SJCRH30 (cell line): ENCODE data around the gene C5orf34. TPM values are rescaled to one million over a fixed set of nuclear protein-coding genes. Genes with fewer than 3 reads are reported as not detected.
"Not testable (repeated sequence)": the region's sequence is repeated elsewhere in the genome, so short reads cannot be mapped to it uniquely, and the experiment has no call there.

Experiments
- DNase-seq, 2 experiments: peaks; one replicate each; pipeline ENCODE4 v3.0.0-alpha.2; 2015 to 2020
- H3K27ac ChIP-seq: fragments of 250-450 bp; sonication (Bioruptor Pico); 2 replicates; pipeline ENCODE4 v1.5.1; 2020; ENCODE audit warnings: mild to moderate bottlenecking, moderate library complexity
- H3K27me3 ChIP-seq: fragments of 250-450 bp; sonication (Bioruptor Pico); 2 replicates; pipeline ENCODE4 v1.5.1; 2020; ENCODE audit warnings: mild to moderate bottlenecking, moderate library complexity
- H3K36me3 ChIP-seq: fragments of 250-450 bp; sonication (Bioruptor Pico); 2 replicates; pipeline ENCODE4 v1.5.1; 2020; ENCODE audit warnings: mild to moderate bottlenecking, moderate library complexity
- H3K4me1 ChIP-seq: fragments of 250-450 bp; sonication (Bioruptor Pico); 2 replicates; pipeline ENCODE4 v1.5.1; 2020; ENCODE audit warnings: mild to moderate bottlenecking, moderate library complexity
- H3K4me3 ChIP-seq: fragments of 250-450 bp; sonication (Bioruptor Pico); 2 replicates; pipeline ENCODE4 v1.5.1; 2020; ENCODE audit warnings: mild to moderate bottlenecking, moderate library complexity
- H3K9me3 ChIP-seq: fragments of 250-450 bp; sonication (Bioruptor Pico); replicated peaks from 2 replicates; pipeline ENCODE4 v1.5.1; 2020; ENCODE audit warnings: mild to moderate bottlenecking, moderate library complexity
- total RNA-seq: library from RNA; depleted of rRNA; stranded (reverse); fragments of >200 nt; shearing (Covaris generic); gene quantifications from 2 replicates; pipeline ENCODE4 v1.2.3, GENCODE V29; 2014

Gene C5orf34
- total RNA-seq, 1 experiment from 2014 or later: 28.9 TPM

DNA sequence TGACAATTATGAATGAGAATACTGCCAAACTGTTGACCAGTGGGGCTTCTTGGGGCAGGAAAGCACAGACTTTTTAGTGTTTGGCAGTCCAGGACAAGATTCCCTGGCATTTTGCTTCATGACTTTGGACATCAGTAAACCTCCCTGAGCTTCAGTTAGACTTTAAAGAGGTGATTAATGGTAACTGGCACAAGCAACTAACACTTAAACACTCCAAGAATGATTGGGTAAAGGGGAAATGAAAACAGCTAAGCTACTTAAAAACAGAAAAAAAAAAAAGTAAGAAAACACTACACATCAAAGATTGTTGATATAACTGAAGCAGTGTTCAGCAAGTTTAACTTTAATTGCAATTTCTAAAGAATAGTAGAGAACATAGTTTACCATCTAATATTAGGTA, 28.5 kb upstream of the C5orf34 start:
- Histone ChIP-seq H3K4me3 (no peak overlapping the region), H3K4me1 (no peaks in the 10 kb centered on the region), H3K27ac (no peak overlapping the region), H3K36me3 (peaks cover 79% of the 10 kb centered on the region), H3K27me3 (no peaks in the 10 kb centered on the region), H3K9me3 (no peaks in the 10 kb centered on the region)
- DNase-seq: no peak

DNA sequence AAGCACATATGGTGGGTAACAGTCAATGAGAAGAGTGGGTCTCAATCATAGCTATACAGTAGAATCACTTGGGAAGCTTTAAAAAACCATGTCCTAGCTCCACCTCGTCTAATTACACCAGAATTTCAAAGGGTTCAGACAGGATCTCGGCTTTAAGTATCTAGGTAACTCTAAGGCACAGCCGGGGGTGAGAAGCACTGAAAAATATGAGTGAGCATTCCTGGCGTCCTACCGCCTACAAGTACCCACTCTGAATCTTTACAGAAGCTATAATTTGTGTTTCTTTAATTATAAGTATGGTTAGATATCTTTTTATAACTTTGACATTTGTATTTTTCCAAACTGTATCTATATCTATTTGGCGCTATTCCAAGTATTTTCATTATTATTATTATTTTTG, 25.8 kb upstream of the C5orf34 start:
- H3K36me3 ChIP-seq: peaks cover 82% of the 10 kb centered on the region
- H3K9me3 ChIP-seq: no peaks in the 10 kb centered on the region
- no peaks in the 10 kb centered on the region for H3K4me1 ChIP-seq
- H3K4me3 ChIP-seq: no peak overlapping the region
- no peak for DNase-seq
- no peaks in the 10 kb centered on the region for H3K27me3 ChIP-seq
- no peak overlapping the region for H3K27ac ChIP-seq

DNA sequence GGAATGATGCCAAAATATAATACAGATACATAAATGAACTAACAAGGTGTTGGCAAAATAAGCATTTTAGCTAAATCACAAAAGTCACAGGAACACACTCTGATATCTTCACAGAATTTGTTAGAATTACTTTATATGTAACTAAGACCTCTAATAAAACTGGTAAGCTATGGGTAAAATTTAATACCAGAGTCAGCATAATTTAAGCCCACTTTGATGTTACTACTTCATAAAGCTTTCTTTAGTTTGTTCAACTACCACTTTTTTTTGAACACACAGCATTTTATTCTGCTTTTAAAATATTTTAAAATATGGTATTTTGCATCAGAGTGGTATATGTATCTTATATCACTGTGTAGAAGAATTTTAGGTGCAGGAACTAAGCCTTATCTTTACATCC, 22.0 kb upstream of the C5orf34 start:
- DNase-seq: no peak
- Histone ChIP-seq H3K36me3 (peaks cover 90% of the 10 kb centered on the region), H3K27ac (no peak overlapping the region), H3K27me3 (no peaks in the 10 kb centered on the region), H3K4me1 (no peaks in the 10 kb centered on the region), H3K9me3 (no peaks in the 10 kb centered on the region), H3K4me3 (no peak overlapping the region)

DNA sequence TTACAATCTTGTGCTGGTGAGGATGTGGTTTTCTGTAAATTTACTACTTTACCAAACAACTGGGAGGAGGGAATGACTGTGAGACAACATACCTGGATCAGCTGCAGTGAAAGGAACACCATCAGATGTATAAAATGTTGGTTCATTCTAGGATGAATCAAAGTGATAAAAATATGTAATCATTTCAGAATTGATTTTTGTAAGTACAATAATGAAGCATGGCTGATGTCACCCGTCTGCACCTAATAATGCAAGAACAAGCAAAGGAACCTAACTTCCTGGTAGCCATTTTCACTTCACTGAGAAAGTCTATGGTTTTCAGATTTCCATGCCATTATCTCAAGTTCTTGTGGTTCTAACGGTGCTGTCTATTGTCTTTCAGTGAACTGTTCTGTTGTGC, 18.7 kb upstream of the C5orf34 start:
- Histone ChIP-seq H3K27me3 (no peaks in the 10 kb centered on the region), H3K4me3 (no peak overlapping the region), H3K9me3 (no peaks in the 10 kb centered on the region), H3K27ac (no peak overlapping the region), H3K36me3 (peaks cover 92% of the 10 kb centered on the region), H3K4me1 (no peaks in the 10 kb centered on the region)
- no peak for DNase-seq

DNA sequence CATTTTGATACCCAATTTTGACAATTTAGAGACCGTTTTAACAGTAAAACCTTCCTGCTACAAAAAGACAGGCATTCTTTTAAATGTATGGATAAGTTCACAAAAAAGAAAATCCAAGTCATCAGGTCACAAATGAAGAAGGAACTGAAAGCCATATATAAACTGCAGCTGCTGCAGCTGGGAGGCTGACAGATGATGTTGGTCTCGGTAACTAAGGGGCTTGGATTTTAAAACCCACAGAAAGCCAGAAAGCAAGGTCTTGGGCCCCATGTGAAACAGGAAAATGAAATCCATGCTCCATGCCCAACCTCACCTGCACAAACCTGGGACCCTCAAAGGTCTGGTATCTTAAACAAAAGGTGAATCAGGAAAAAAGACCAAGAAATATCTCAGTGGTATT, 15.7 kb upstream of the C5orf34 start:
- Histone ChIP-seq H3K4me1 (no peaks in the 10 kb centered on the region), H3K27ac (no peak overlapping the region), H3K27me3 (no peaks in the 10 kb centered on the region), H3K4me3 (no peak overlapping the region), H3K36me3 (peaks cover 88% of the 10 kb centered on the region), H3K9me3 (no peaks in the 10 kb centered on the region)
- DNase-seq: no peak

DNA sequence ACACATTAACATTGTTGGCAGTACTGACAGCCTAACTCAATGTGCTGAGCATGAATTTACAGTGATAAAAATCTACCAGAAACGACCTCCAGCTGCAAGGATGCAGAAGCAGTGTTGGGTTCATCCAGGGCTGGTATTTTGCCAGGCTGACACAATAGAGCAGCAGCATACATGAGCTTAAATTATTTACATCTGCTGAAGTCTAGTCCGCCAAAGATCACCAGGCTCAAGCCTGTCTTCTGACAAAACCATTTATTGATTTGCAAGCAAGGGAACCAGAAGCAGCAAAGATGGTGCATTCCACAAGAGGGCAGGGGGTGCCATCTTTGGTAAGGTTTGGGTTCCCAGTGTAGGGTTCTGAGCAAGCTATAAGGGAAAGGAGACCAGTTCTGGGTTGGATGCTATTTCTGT, 8.7 kb upstream of the C5orf34 start:
- Histone ChIP-seq H3K36me3 (peaks cover 32% of the 10 kb centered on the region), H3K27ac (no peak overlapping the region), H3K4me3 (no peak overlapping the region)

DNA sequence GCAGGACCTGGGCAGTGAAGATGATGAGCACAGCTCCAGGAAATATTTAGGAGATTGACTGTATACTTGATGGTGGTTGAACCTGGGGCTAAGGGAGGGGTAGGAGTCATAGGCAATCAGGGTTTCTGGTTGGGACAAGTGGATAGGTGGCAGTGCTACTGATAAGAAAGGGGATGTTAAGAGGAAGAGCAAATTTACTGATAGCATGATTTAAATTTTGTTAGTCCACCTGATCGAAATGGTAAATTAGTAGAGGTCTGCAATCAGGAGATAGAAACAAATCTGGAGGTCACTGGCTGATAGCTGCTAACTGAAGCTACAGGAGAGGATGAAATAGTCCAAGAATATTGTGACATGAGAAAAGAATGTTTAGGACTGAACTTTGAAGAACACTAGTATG, 5.7 kb upstream of the C5orf34 start:
- peaks cover 2% of the 10 kb centered on the region; the same call in 1 of the 2 replicates for H3K9me3 ChIP-seq
- H3K4me1 ChIP-seq: no peaks in the 10 kb centered on the region
- H3K27ac ChIP-seq: no peak overlapping the region
- peaks cover 10% of the 10 kb centered on the region for H3K36me3 ChIP-seq
- no peak for DNase-seq
- H3K27me3 ChIP-seq: no peaks in the 10 kb centered on the region
- H3K4me3 ChIP-seq: no peak overlapping the region

More for the DNA sequence above, 8.7 kb upstream of the C5orf34 start:
- H3K4me1 ChIP-seq: no peaks in the 10 kb centered on the region
- H3K27me3 ChIP-seq: no peaks in the 10 kb centered on the region
- DNase-seq: no peak
- peaks cover 2% of the 10 kb centered on the region; the same call in 1 of the 2 replicates for H3K9me3 ChIP-seq

DNA sequence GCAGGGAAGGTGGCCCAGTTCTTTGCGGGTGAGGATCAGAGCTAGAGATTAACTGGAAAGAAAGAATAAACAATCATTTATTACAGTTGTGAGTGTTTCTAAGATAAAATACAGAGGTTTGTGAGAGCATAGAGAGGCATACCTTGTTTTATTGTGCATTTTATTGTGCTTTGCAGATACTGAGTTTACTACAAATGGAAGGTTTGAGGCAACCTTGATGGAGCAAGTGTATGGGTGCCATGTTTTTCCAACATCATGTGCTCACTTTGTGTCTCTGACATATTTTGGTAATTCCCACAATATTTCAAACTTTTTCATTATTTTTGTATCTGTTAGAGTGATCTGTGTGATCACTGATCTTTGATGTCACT, 715 bp upstream of the C5orf34 start:
- Histone ChIP-seq H3K4me1 (peaks cover 6% of the 10 kb centered on the region; the same call in 1 of the 2 replicates), H3K27ac (peak overlapping the region; percentile 88; the same call in 1 of the 2 replicates), H3K27me3 (no peaks in the 10 kb centered on the region), H3K9me3 (no peaks in the 10 kb centered on the region), H3K4me3 (peak overlapping the region; percentile 72), H3K36me3 (no peaks in the 10 kb centered on the region)
- no peak for DNase-seq

DNA sequence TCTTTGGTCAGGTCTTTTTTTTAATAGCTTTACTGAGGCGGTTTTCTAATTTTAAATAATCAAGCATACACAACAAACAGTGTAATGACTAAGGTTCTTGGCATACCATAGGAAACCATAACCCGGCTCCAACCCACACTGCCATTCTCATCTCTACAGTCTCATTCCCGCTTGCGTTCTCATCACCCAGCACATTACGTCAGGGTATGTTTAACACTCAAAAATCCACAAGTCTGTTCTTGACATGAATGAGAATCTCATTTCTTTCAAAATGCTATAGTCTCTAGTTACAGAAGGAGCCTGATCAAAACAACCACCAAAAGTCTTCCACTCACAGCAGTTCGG, 505 bp downstream of the C5orf34 start:
- no peaks in the 10 kb centered on the region for H3K9me3 ChIP-seq
- peak overlapping the region; percentile 88 for H3K27ac ChIP-seq
- DNase-seq: no peak
- no peaks in the 10 kb centered on the region for H3K27me3 ChIP-seq
- no peaks in the 10 kb centered on the region for H3K36me3 ChIP-seq
- H3K4me1 ChIP-seq: peaks cover 6% of the 10 kb centered on the region; the same call in 1 of the 2 replicates
- peak overlapping the region; percentile 72 for H3K4me3 ChIP-seq

DNA sequence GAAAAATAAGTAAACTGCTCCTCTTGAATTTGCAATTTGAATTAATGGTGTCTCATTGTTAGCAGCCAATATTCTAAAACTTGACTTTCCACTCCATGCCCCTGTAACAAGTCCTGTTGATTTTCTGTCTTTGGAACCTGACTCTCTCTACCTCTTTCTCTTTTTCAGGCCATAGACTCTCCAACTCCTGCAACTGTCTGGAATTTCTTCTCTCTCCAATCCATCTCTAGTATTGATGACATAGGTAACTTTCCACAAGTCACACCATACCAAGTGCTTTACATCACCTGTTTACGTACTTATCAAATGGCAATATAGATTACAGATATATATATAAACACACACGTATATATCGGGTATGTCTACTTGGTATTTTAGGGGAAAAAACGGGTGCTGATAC, 923 bp downstream of the C5orf34 start:
- Histone ChIP-seq H3K36me3 (0 out of 2 replicates have a peak, but pooled peaks cover 4% of the 10 kb centered on the region), H3K27ac (peak overlapping the region; percentile 88)

DNA sequence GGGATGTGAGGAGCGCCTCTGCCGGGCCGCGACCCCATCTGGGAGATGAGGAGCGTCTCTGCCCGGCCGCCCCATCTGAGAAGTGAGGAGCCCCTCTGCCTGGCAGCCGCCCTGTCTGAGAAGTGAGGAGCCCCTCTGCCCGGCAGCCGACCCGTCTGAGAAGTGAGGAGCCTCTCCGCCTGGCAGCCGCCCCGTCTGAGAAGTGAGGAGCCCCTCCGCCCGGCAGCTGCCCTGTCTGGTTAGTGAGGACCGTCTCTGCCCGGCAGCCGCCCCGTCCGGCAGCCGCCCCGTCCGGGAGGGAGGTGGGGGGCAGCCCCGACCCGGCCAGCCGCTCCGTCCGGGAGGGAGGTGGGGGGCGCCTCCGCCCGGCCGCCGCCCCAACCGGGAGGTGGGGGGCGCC, 3.9 kb downstream of the C5orf34 start:
- H3K9me3 ChIP-seq, H3K4me1 ChIP-seq: not testable (repeated sequence)

More for the DNA sequence above, 923 bp downstream of the C5orf34 start:
- H3K4me1 ChIP-seq: peaks cover 6% of the 10 kb centered on the region; the same call in 1 of the 2 replicates
- H3K9me3 ChIP-seq: no peaks in the 10 kb centered on the region
- DNase-seq: peak in 1 of 2 experiments; percentile 18
- peak overlapping the region; percentile 72 for H3K4me3 ChIP-seq
- H3K27me3 ChIP-seq: no peaks in the 10 kb centered on the region

DNA sequence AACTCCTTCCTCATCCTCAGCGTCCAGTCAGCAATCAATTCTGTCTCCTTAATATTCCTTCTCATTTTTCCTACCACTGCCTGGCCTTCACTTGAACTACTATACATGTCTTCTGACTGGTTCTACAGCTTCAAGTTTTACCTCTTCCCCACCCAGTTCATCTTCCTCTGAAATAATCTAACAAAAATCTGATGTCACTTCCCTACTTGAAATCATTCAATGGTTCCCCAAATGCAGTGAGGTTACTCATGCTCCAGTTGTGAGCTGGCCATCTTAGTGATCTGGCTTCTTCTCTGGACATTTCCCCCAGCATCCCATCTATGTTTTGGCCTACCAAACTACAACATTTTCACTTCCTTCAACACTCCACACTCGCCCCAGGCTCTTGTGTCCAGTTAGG, 16.4 kb downstream of the C5orf34 start:
- no peaks in the 10 kb centered on the region for H3K4me1 ChIP-seq
- peaks cover 23% of the 10 kb centered on the region for H3K36me3 ChIP-seq
- H3K27ac ChIP-seq: no peak overlapping the region
- no peaks in the 10 kb centered on the region; the same call in 1 of the 2 replicates for H3K9me3 ChIP-seq
- no peak for DNase-seq
- H3K27me3 ChIP-seq: no peaks in the 10 kb centered on the region
- no peak overlapping the region for H3K4me3 ChIP-seq

More for the DNA sequence above, 3.9 kb downstream of the C5orf34 start:
- H3K27ac ChIP-seq, DNase-seq, H3K27me3 ChIP-seq, H3K4me3 ChIP-seq: not testable (repeated sequence)
- peaks cover 22% of the 10 kb centered on the region for H3K36me3 ChIP-seq

DNA sequence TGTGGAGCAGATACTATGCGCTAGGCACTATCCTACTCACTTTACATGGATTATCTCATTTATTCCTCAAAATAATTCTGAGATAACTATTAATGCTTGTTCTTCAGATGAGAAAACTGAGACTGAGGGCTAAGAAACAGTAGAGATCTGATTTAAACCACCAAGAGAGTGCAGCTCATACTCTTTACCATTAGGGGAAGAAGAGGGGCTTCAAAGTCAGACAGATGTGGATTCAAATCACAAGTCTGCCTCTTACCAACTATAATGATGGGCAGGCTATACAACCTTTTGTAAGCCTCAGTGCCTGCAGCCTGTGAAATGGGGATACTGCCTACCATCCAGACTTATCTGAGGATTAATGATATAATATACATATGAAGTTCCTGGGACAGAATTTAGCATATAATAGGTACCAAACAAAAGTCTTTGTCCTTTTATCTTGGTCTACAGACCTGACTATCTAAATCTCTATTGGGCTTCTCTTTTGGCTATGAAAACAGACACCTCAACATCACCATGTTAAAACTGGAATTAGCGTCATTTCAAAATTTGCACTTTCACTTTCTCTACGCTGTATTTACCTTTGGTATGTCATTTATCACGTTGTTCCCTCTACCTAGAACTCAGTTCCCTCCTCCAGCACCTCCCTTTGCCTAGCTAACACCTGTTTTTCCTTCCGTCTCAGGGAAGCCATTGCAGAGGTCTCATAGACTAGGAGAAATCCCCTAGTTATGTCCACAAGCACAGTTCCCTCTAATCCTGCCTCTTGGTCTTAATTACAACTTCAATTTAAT, 17.4 kb downstream of the C5orf34 start:
- H3K27ac ChIP-seq: no peak overlapping the region
- H3K4me1 ChIP-seq: no peaks in the 10 kb centered on the region
- H3K4me3 ChIP-seq: no peak overlapping the region
- no peak for DNase-seq
- no peaks in the 10 kb centered on the region; the same call in 1 of the 2 replicates for H3K9me3 ChIP-seq
- H3K36me3 ChIP-seq: peaks cover 23% of the 10 kb centered on the region
- no peaks in the 10 kb centered on the region for H3K27me3 ChIP-seq

DNA sequence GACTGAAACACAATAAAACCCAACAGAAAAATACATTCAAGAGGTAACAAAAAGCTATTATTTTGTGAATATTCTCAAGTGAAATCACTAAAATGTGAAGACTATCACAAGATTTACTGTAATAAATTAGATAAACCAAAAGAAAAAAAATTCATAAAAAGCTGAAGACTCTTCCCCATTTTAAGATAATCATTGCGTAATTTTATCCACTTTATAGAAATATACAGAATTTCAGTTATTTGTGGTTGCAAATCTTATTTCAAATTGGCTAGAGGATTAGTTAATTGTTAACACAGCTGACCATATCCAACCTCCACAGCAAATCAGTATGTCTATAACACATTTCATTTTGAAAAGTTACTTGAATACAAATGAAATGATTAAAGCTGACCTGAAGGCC, 23.6 kb downstream of the C5orf34 start:
- Histone ChIP-seq H3K36me3 (peaks cover 32% of the 10 kb centered on the region), H3K4me3 (no peak overlapping the region), H3K9me3 (no peaks in the 10 kb centered on the region), H3K4me1 (no peaks in the 10 kb centered on the region), H3K27me3 (no peaks in the 10 kb centered on the region), H3K27ac (no peak overlapping the region)
- no peak for DNase-seq

DNA sequence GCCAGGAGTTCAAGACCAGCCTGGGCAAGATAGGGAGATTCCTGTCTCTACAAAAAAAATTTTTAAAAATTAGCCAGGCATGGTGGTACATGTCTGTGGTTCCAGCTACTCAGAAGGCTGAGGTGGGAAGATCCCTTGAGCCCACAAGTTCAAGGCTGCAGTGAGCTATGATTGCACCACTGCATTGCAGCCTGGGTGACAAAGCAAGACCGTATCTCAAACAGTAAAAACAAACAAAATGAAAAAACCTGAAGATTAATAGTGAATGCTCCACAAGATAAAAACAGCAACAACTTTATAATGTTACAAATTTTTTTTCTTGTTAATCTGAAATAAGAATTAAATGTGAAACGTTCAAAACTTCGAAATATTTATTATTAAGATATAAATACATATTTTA, 28.6 kb downstream of the C5orf34 start:
- Histone ChIP-seq H3K4me3 (no peak overlapping the region), H3K36me3 (peaks cover 26% of the 10 kb centered on the region), H3K9me3 (no peaks in the 10 kb centered on the region), H3K27me3 (no peaks in the 10 kb centered on the region), H3K27ac (no peak overlapping the region), H3K4me1 (peaks cover 4% of the 10 kb centered on the region; the same call in 1 of the 2 replicates)
- no peak for DNase-seq

DNA sequence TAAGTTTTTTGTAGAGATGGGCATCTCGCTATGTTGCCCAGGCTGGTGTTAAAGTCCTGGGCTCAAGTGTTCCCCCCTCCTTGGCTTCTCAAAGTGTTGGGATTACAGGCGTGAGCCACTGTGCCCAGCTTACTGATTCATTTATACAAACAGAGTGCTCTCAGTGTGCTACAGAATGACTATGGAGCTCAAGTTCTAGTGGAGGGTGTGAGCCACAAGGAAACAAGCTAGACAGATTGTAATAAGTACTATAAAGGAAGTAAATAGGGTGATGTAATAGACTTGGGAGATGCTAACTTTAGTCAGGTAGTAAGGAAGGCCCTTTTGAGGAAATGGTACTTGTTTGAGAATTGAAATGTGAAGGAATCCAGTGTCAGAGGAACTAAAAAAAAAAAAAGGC, 29.5 kb downstream of the C5orf34 start:
- H3K27ac ChIP-seq: no peak overlapping the region
- H3K27me3 ChIP-seq: no peaks in the 10 kb centered on the region
- peaks cover 20% of the 10 kb centered on the region for H3K36me3 ChIP-seq
- no peaks in the 10 kb centered on the region for H3K9me3 ChIP-seq
- no peak for DNase-seq
- H3K4me1 ChIP-seq: peaks cover 4% of the 10 kb centered on the region; the same call in 1 of the 2 replicates
- H3K4me3 ChIP-seq: no peak overlapping the region
